ENCODE results near the gene CXCR4.

DNA sequence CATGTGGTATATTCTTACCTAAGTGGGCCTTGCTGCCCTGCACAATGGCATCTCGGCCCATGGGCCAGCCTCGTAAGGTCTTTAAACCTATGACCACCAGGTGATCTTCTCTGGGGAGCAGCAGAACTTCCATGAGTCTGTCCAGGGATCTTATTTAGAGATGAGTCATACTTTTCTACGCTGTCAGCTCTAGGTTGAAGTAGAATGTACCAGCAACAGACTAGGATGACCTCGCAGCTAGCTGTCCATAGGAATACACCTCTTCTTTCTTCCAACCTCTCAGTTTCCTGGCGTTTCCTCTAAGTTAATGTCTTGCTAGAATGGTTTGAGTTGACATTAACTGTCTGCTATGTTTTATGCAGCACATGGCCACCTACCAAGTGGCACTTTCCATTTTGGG is 15.6 kb upstream of the CXCR4 start:
- TF ChIP-seq POLR2AphosphoS5 (IDR thresholded peaks at IDR 0.05; ENCODE audit: low read depth, low read length), result no peak
- TF ChIP-seq POLR2A (IDR thresholded peaks at IDR 0.05; ENCODE audit: low read depth, low read length), result no peak
- no peak for TF ChIP-seq TAF1 (IDR thresholded peaks at IDR 0.05; ENCODE audit: borderline replicate concordance, low read depth, low read length)
